Gastrocnemius medialis (tissue), 4 donors: ENCODE measurements around the gene CASK.

Experiments
- POLR2A ChIP-seq, 2 donors: fragments of 450-650 bp; IDR thresholded peaks; one replicate each; pipeline ENCODE4 v1.6.1; 2017; ENCODE audit warnings: antibody characterized with exemption in 2 of 2, mild to moderate bottlenecking in 2 of 2, moderate library complexity in 2 of 2
- TF ChIP-seq, protein P1 (sequence below), 5 experiments: fragments of 450-650 bp in 3 of 5; fragments of 200-600 bp in 2 of 5; sonication (generic) in 2 of 5; IDR thresholded peaks in 4 of 5; conservative IDR thresholded peaks in 1 of 5; 1 replicate in 4 of 5; 2 replicates in 1 of 5; pipeline ENCODE4 v1.5.1; 2016 to 2019; ENCODE audit warnings: antibody characterized with exemption in 5 of 5, mild to moderate bottlenecking in 3 of 5, moderate library complexity in 3 of 5

DNA sequence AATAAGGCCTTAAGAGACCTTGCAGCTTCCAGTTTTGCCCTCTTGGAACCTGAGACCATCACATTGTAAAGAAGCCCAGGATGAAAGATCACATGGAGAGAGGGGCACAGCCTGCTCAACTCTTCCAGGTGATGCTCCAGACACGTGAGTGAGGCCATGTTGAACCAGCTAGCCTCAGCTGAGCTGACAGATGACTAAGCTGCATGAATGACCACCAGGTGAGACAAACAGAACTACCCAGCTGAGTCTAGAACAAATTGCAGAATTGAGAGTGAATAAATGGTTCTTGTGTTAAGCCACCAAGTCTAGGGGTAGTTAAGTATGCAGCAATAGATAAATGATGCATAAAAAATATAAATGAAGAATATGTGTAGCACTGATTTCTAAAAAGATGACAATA, 216.1 kb downstream of the CASK start:
- TF ChIP-seq, protein P1, sequence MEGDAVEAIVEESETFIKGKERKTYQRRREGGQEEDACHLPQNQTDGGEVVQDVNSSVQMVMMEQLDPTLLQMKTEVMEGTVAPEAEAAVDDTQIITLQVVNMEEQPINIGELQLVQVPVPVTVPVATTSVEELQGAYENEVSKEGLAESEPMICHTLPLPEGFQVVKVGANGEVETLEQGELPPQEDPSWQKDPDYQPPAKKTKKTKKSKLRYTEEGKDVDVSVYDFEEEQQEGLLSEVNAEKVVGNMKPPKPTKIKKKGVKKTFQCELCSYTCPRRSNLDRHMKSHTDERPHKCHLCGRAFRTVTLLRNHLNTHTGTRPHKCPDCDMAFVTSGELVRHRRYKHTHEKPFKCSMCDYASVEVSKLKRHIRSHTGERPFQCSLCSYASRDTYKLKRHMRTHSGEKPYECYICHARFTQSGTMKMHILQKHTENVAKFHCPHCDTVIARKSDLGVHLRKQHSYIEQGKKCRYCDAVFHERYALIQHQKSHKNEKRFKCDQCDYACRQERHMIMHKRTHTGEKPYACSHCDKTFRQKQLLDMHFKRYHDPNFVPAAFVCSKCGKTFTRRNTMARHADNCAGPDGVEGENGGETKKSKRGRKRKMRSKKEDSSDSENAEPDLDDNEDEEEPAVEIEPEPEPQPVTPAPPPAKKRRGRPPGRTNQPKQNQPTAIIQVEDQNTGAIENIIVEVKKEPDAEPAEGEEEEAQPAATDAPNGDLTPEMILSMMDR (IDR thresholded peaks at IDR 0.05 in 4 of 5, conservative IDR thresholded peaks at IDR 0.05 in 1 of 5): no peak
- TF ChIP-seq POLR2A (IDR thresholded peaks at IDR 0.05): no peak
